Measurements from ENCODE around the gene ERMAP. TPM values are rescaled to one million over a fixed set of nuclear protein-coding genes. Genes with fewer than 3 reads are reported as not detected.

ERMAP gene
- total and polyA plus RNA-seq, 2 donors from 2014 or later: 5.4 to 13.3 TPM

DNA sequence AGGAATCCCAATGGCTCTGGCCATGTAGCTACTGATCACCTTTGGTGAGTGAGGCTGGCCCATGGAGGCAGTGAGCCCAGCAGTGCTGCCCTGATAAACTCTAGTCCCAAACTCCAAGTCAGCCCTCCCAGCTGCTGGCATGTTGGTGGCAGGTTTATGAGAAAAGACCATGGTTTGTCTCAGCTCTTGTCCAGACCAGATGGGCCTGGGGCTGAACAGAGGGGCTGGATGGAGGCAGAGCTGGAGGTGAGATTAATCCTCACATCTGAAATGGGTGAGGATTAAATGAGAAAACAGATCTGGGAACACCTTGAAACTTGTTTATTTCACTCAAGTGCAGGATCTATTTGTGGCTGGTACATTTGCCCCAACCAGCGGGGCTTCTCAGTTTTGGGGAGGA, 28.9 kb upstream of the ERMAP start:
- DNase-seq (no peak), FAIRE-seq (no peak)
- Histone ChIP-seq H3K4me3 (ENCODE audit: low read length in 3 of 3) (no peak overlapping the region), H3K36me3 (ENCODE audit: control insufficient read depth in 2 of 3, insufficient read depth in 3 of 3, low read length in 3 of 3) (peaks cover 0 to 1% (median 0%) of the 10 kb centered on the region in 3 donors), H3K9ac (ENCODE audit: low read length in 3 of 3) (no peak overlapping the region), H3K9me3 (ENCODE audit: control insufficient read depth in 2 of 3, insufficient read depth in 1 of 3, low read length in 3 of 3) (no peaks in the 10 kb centered on the region), H3K4me1 (ENCODE audit: control insufficient read depth in 2 of 3, insufficient read depth in 2 of 3, low read depth in 1 of 3, low read length in 3 of 3) (peaks cover 0 to 8% (median 3%) of the 10 kb centered on the region in 3 donors), H3K27me3 (ENCODE audit: control insufficient read depth, insufficient read depth, low read length) (no peaks in the 10 kb centered on the region), H3K27ac (ENCODE audit: low read depth in 2 of 2, low read length in 2 of 2) (no peak overlapping the region)
- TF ChIP-seq, protein P1, sequence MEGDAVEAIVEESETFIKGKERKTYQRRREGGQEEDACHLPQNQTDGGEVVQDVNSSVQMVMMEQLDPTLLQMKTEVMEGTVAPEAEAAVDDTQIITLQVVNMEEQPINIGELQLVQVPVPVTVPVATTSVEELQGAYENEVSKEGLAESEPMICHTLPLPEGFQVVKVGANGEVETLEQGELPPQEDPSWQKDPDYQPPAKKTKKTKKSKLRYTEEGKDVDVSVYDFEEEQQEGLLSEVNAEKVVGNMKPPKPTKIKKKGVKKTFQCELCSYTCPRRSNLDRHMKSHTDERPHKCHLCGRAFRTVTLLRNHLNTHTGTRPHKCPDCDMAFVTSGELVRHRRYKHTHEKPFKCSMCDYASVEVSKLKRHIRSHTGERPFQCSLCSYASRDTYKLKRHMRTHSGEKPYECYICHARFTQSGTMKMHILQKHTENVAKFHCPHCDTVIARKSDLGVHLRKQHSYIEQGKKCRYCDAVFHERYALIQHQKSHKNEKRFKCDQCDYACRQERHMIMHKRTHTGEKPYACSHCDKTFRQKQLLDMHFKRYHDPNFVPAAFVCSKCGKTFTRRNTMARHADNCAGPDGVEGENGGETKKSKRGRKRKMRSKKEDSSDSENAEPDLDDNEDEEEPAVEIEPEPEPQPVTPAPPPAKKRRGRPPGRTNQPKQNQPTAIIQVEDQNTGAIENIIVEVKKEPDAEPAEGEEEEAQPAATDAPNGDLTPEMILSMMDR (IDR thresholded peaks at IDR 0.05; ENCODE audit: borderline replicate concordance, extremely low read depth, insufficient read depth): no peak
- intact Hi-C loops (cut with DNase I): no loop called here

DNA sequence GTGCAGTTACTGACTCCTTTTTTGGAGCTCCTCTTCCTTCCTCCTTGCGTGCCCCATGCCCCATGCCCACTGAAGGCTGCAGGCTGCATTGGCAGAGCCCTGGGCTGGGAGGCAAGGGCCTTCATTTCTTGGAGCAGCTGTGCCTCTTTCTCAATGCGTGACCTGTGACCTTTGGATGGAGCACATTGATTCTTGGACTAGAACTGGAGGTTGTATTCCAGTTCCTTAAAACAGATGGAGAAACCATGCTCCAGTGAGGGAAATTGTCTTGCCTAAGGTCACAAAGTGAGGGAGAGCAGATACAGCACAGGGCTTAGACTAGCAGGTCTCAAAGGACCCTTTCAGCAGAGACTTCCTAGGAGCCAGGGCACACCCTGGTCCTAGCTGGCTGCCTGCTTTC, 23.1 kb upstream of the ERMAP start:
- TF ChIP-seq, protein P1 (IDR thresholded peaks at IDR 0.05; ENCODE audit: borderline replicate concordance, extremely low read depth, insufficient read depth): no peak
- H3K9me3 ChIP-seq (ENCODE audit: control insufficient read depth in 2 of 3, insufficient read depth in 1 of 3, low read length in 3 of 3): no peaks in the 10 kb centered on the region
- no peaks in the 10 kb centered on the region for H3K4me1 ChIP-seq (ENCODE audit: control insufficient read depth in 2 of 3, insufficient read depth in 2 of 3, low read depth in 1 of 3, low read length in 3 of 3)
- no peak overlapping the region for H3K27ac ChIP-seq (ENCODE audit: low read depth in 2 of 2, low read length in 2 of 2)
- H3K27me3 ChIP-seq (ENCODE audit: control insufficient read depth, insufficient read depth, low read length): no peaks in the 10 kb centered on the region
- DNase-seq: no peak
- H3K36me3 ChIP-seq (ENCODE audit: control insufficient read depth in 2 of 3, insufficient read depth in 3 of 3, low read length in 3 of 3): no peaks in the 10 kb centered on the region
- no peak overlapping the region for H3K9ac ChIP-seq (ENCODE audit: low read length in 3 of 3)
- intact Hi-C loops (cut with DNase I): no loop called here
- H3K4me3 ChIP-seq (ENCODE audit: low read length in 3 of 3): no peak overlapping the region
- no peak for FAIRE-seq

DNA sequence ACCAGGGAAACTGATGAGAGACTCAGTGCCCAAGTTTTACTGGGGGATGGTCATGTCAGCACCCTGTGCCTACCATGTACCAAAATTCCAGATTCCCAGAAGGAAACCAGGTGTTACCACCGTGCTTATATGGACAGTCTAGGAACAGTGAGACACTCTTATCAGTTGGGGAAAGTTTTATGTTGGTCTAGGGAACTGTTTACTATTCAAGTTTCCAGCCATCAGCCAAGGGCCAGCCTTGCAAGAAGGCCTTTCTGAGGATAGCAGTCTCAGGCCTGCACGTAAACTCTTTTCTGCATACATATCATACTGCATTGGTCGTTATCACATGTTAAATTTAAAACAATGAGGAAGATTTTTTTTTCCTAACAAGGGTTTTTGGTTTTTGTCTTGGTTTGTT, 19.5 kb upstream of the ERMAP start:
- Histone ChIP-seq H3K9ac (ENCODE audit: low read length in 3 of 3) (no peak overlapping the region), H3K9me3 (ENCODE audit: control insufficient read depth in 2 of 3, insufficient read depth in 1 of 3, low read length in 3 of 3) (no peaks in the 10 kb centered on the region), H3K27ac (ENCODE audit: low read depth in 2 of 2, low read length in 2 of 2) (no peak overlapping the region), H3K4me1 (ENCODE audit: control insufficient read depth in 2 of 3, insufficient read depth in 2 of 3, low read depth in 1 of 3, low read length in 3 of 3) (no peaks in the 10 kb centered on the region), H3K36me3 (ENCODE audit: control insufficient read depth in 2 of 3, insufficient read depth in 3 of 3, low read length in 3 of 3) (no peaks in the 10 kb centered on the region), H3K4me3 (ENCODE audit: low read length in 3 of 3) (no peak overlapping the region), H3K27me3 (ENCODE audit: control insufficient read depth, insufficient read depth, low read length) (no peaks in the 10 kb centered on the region)
- intact Hi-C loops (cut with DNase I): no loop called here
- FAIRE-seq (no peak), DNase-seq (no peak)
- TF ChIP-seq, protein P1 (IDR thresholded peaks at IDR 0.05; ENCODE audit: borderline replicate concordance, extremely low read depth, insufficient read depth): no peak

DNA sequence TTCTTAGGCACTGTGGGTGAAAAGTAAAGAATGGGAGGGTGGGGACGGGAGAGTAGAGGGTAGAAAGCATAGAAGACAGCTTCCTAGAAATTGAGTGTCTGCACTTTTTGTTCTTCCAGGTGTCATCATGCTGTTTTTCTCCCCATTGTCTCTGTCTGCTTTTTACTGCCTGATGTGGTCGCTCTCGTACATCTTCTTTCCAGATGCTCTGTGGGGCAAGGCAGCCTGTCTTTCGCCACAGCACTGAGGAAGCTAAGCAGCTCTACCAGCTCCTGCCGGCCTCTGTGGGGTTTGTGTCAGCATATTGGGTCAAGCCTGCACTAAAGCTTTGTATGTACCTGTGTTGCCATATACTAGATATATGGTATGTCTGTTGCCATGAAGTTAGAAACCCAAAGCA, 18.9 kb upstream of the ERMAP start:
- TF ChIP-seq, protein P1 (IDR thresholded peaks at IDR 0.05; ENCODE audit: borderline replicate concordance, extremely low read depth, insufficient read depth): no peak
- H3K9ac ChIP-seq (ENCODE audit: low read length in 3 of 3): no peak overlapping the region
- intact Hi-C loops (cut with DNase I): no loop called here
- no peaks in the 10 kb centered on the region for H3K27me3 ChIP-seq (ENCODE audit: control insufficient read depth, insufficient read depth, low read length)
- DNase-seq (no peak), FAIRE-seq (no peak)
- H3K4me1 ChIP-seq (ENCODE audit: control insufficient read depth in 2 of 3, insufficient read depth in 2 of 3, low read depth in 1 of 3, low read length in 3 of 3): no peaks in the 10 kb centered on the region
- H3K36me3 ChIP-seq (ENCODE audit: control insufficient read depth in 2 of 3, insufficient read depth in 3 of 3, low read length in 3 of 3): no peaks in the 10 kb centered on the region
- no peaks in the 10 kb centered on the region for H3K9me3 ChIP-seq (ENCODE audit: control insufficient read depth in 2 of 3, insufficient read depth in 1 of 3, low read length in 3 of 3)
- H3K4me3 ChIP-seq (ENCODE audit: low read length in 3 of 3): no peak overlapping the region
- H3K27ac ChIP-seq (ENCODE audit: low read depth in 2 of 2, low read length in 2 of 2): no peak overlapping the region
